GM12891 (cell line): ENCODE data around the gene HECTD4.

Experiments used
- POLR2A ChIP-seq: IDR thresholded peaks from 2 replicates; pipeline ENCODE4 v1.6.1; 2011; ENCODE audit warnings: low read depth, low read length, control low read depth
- POLR2AphosphoS5 ChIP-seq: IDR thresholded peaks from 2 replicates; pipeline ENCODE4 v1.6.1; 2011; ENCODE audit warnings: low read depth, low read length, control low read depth
- POU2F2 ChIP-seq: IDR thresholded peaks from 2 replicates; pipeline ENCODE4 v1.6.1; 2011; ENCODE audit warnings: low read depth, mild to moderate bottlenecking, control low read depth, low read length, moderate library complexity

GRCh38 chr12:112393328-112393727 is 11.1 kb upstream of the HECTD4 start:
- TF ChIP-seq POLR2A (no peak), POU2F2 (no peak), POLR2AphosphoS5 (no peak)
